K562 (cell line): Measurements from ENCODE around the gene RPS6KA6. TPM values are rescaled to one million over a fixed set of nuclear protein-coding genes. Genes with fewer than 3 reads are reported as not detected.

Source experiments
- ATAC-seq: fragments of 200-7000 bp; cut with Tn5 transposase; 3 replicates; pipeline ENCODE4 v1.9.1; 2020; ENCODE audit warnings: moderate library complexity
- BruUV-seq: library from RNA; stranded (reverse); fragments of 400-500 nt; replicated peaks from 2 replicates; lab custom pipeline; 2021; lab: Mats Ljungman, UMichigan
- CTCF ChIA-PET: fragments of 300-600 bp; formaldehyde crosslinking; extraction: SDS; loops from one replicate; lab custom pipeline; 2021; ENCODE audit warnings: low intra/inter-chr PET ratio; lab: Yijun Ruan, JAX
- POLR2A ChIA-PET: fragments of 300-600, 350-650 bp; sonication (Branson Sonifier 250); formaldehyde crosslinking; extraction: SDS; loops from one replicate; lab custom pipeline; 2021; ENCODE audit warnings: antibody characterized with exemption, inconsistent platforms; lab: Yijun Ruan, JAX
- DNase-seq, 4 experiments: peaks; one replicate each; pipeline versions ENCODE4 v3.0.0 to v3.0.0-alpha.2; 2011 to 2018; ENCODE audit warnings: low spot score in 3 of 4, mixed read lengths in 3 of 4; ENCODE audit errors: extremely low read depth in 1 of 4
- FAIRE-seq: peaks from 2 replicates; lab custom pipeline; 2011; peaks lifted over from hg19 to GRCh38; lab: Jason Lieb, UNC
- H2AFZ ChIP-seq: 2 replicates; pipeline ENCODE4 v1.6.0; 2011; ENCODE audit warnings: low read depth, low read length, control low read depth, inconsistent platforms
- H3K27ac ChIP-seq: fragments of 200-600 bp; 3 replicates; pipeline ENCODE4 v1.8.0; 2011; ENCODE audit warnings: low read depth, mild to moderate bottlenecking, control low read depth, inconsistent platforms, low read length, moderate library complexity, mixed read lengths; ENCODE audit errors: extremely low read depth
- H3K27me3 ChIP-seq, 2 experiments: fragments of 300-600 bp in 1 of 2; 2 replicates in 1 of 2; 3 replicates in 1 of 2; pipeline versions ENCODE4 v1.6.0 to v1.8.0; 2011; ENCODE audit warnings: inconsistent platforms in 2 of 2, low read length in 2 of 2, mild to moderate bottlenecking in 1 of 2, mixed read lengths in 1 of 2, moderate library complexity in 1 of 2; ENCODE audit not compliant: control insufficient read depth in 2 of 2, insufficient read depth in 2 of 2
- H3K36me3 ChIP-seq: fragments of 300-600 bp; 3 replicates; pipeline ENCODE4 v1.8.0; 2011; ENCODE audit warnings: mild to moderate bottlenecking, low read length, inconsistent platforms; ENCODE audit not compliant: control insufficient read depth, insufficient read depth
- H3K4me1 ChIP-seq, 2 experiments: fragments of 200-600 bp in 1 of 2; replicated peaks in 1 of 2; 2 replicates in 1 of 2; 3 replicates in 1 of 2; pipeline versions ENCODE4 v1.5.1 to v1.8.0; 2011; ENCODE audit warnings: inconsistent platforms in 2 of 2, low read length in 2 of 2, mild to moderate bottlenecking in 1 of 2, mixed read lengths in 1 of 2, moderate library complexity in 1 of 2; ENCODE audit not compliant: control insufficient read depth in 2 of 2, insufficient read depth in 2 of 2
- H3K4me2 ChIP-seq: 2 replicates; pipeline ENCODE4 v1.6.1; 2011; ENCODE audit warnings: low read length, control low read depth, inconsistent platforms, mixed read lengths; ENCODE audit not compliant: insufficient read depth
- H3K4me3 ChIP-seq: fragments of 200-600 bp; sonication (generic), shearing (Covaris generic); 2 replicates; pipeline ENCODE4 v1.5.1; 2016; ENCODE audit warnings: control low read depth, inconsistent platforms
- H3K79me2 ChIP-seq: fragments of 200-600 bp; 3 replicates; pipeline ENCODE4 v1.8.0; 2011; ENCODE audit warnings: low read length, inconsistent platforms; ENCODE audit not compliant: control insufficient read depth, insufficient read depth
- H3K9ac ChIP-seq, 2 experiments: 2 replicates each; pipeline versions ENCODE4 v1.6.0 to v1.6.1; 2011; ENCODE audit warnings: low read depth in 2 of 2, low read length in 2 of 2, control low read depth in 1 of 2, inconsistent platforms in 1 of 2, mild to moderate bottlenecking in 1 of 2, mixed read lengths in 1 of 2; ENCODE audit not compliant: insufficient read depth in 1 of 2
- H3K9me1 ChIP-seq: one replicate; pipeline ENCODE4 v1.6.0; 2011; ENCODE audit warnings: inconsistent platforms, mild to moderate bottlenecking, low read length, moderate library complexity; ENCODE audit not compliant: control insufficient read depth, insufficient read depth
- H3K9me3 ChIP-seq: replicated peaks from 2 replicates; pipeline ENCODE4 v1.5.1; 2011; ENCODE audit warnings: low read depth, low read length, inconsistent platforms; ENCODE audit not compliant: control insufficient read depth, insufficient read depth
- H4K20me1 ChIP-seq: replicated peaks from 2 replicates; pipeline ENCODE4 v1.6.1; 2011; ENCODE audit warnings: low read length, inconsistent platforms, mixed read lengths; ENCODE audit not compliant: control insufficient read depth, insufficient read depth
- ERF ChIP-seq: fragments of 450-650 bp; formaldehyde crosslinking; IDR thresholded peaks from 2 replicates; pipeline ENCODE4 v1.4.0; 2020; ENCODE audit warnings: mild to moderate bottlenecking, mixed read lengths
- FIP1L1 ChIP-seq: fragments of 200-400 bp; formaldehyde crosslinking; IDR thresholded peaks from 2 replicates; pipeline ENCODE4 v1.6.1; 2018; ENCODE audit warnings: mild to moderate bottlenecking, low read depth, low read length; ENCODE audit not compliant: poor library complexity, severe bottlenecking
- FOXP1 ChIP-seq: sonication (generic); formaldehyde crosslinking; IDR thresholded peaks from 2 replicates; pipeline ENCODE4 v1.8.0; 2022; ENCODE audit warnings: mild to moderate bottlenecking, missing genetic modification reagents
- HSF4 ChIP-seq: fragments of 250-450 bp; sonication (Bioruptor Pico); IDR thresholded peaks from 2 replicates; pipeline ENCODE4 v2.1.2; 2022; ENCODE audit warnings: mild to moderate bottlenecking, moderate library complexity, borderline replicate concordance
- IFI16 ChIP-seq: fragments of 250-450 bp; sonication (Bioruptor Pico); IDR thresholded peaks from 2 replicates; pipeline ENCODE4 v2.1.2; 2022; ENCODE audit warnings: mild to moderate bottlenecking, inconsistent platforms
- TEAD2 ChIP-seq: fragments of 450-650 bp; IDR thresholded peaks from 2 replicates; pipeline ENCODE4 v1.6.1; 2016; ENCODE audit warnings: missing genetic modification characterization, control low read depth, missing compliant biosample characterization
- THRAP3 ChIP-seq: fragments of 450-650 bp; IDR thresholded peaks from 2 replicates; pipeline ENCODE4 v1.6.1; 2016; ENCODE audit warnings: mild to moderate bottlenecking, inconsistent platforms, borderline replicate concordance
- ZNF239 ChIP-seq: fragments of 250-450 bp; sonication (Bioruptor Pico); IDR thresholded peaks from 2 replicates; pipeline ENCODE4 v1.4.0; 2020; ENCODE audit warnings: mild to moderate bottlenecking
- ZNF274 ChIP-seq: IDR thresholded peaks from 2 replicates; pipeline ENCODE4 v1.6.1; 2011; ENCODE audit warnings: low read depth, mild to moderate bottlenecking, low read length, moderate library complexity, borderline replicate concordance
- WGBS: fragments of 100-300 bp; shearing (Covaris generic); methylation state at CpG from one replicate; pipeline ENCODE4 v1.1.6; 2016; ENCODE audit warnings: low coverage, mixed read lengths; ENCODE audit not compliant: insufficient coverage; ENCODE audit errors: missing lambda C conversion rate; 5-methylcytosine and 5-hydroxymethylcytosine counted together
- in situ Hi-C: fragments of 300-500 bp; cut with MboI; formaldehyde crosslinking; loops from 4 replicates; pipeline ENCODE4 v1.15.0; 2018; ENCODE audit warnings: inconsistent platforms, mixed read lengths
- intact Hi-C: fragments of 100-400 bp; cut with micrococcal nuclease; formaldehyde crosslinking; loops from 2 replicates; pipeline ENCODE4 v1.14.2; 2022
- polyA plus RNA-seq, 8 experiments: library from polyadenylated mRNA; depleted of rRNA in 4 of 8; stranded (reverse) in 5 of 8; unstranded in 3 of 8; fragments of >200 nt; fragmentation: Nextera tagmentation in 2 of 8; fragmentation: Illumina TruSeq in 1 of 8; extraction: Ambion mirVana in 2 of 8; extraction: Trizol in 1 of 8; gene quantifications; 2 replicates each; pipeline versions ENCODE4 v1.2.1 to v1.2.3, GENCODE V29; 2011 to 2014; ENCODE audit warnings: inconsistent platforms in 1 of 8, missing spikeins in 1 of 8
- total RNA-seq, 7 experiments: library from RNA; depleted of rRNA in 6 of 7; stranded (reverse); fragments of >200 nt in 6 of 7; fragmentation: Illumina TruSeq in 2 of 7; extraction: Trizol in 2 of 7; gene quantifications; 2 replicates each; pipeline versions ENCODE4 v1.2.1 to v1.2.3, GENCODE V29; 2011 to 2021; ENCODE audit warnings: low replicate concordance in 1 of 7

Gene RPS6KA6
- total and polyA plus RNA-seq, 9 of the 15 experiments (the other 6 are each of a cell fraction or from before 2014, with no cell fraction given) = 0.11 TPM; not detected in 8

- no peaks in the 10 kb centered on the region for H3K4me1 ChIP-seq
- H3K27ac ChIP-seq = no peak overlapping the region
- no peaks in the 10 kb centered on the region for H3K9me1 ChIP-seq
- H2AFZ ChIP-seq = no peak overlapping the region
- ATAC-seq (no peak), FAIRE-seq (no peak), DNase-seq (no peak)
- no peaks in the 10 kb centered on the region for H3K27me3 ChIP-seq
- no peaks in the 10 kb centered on the region for H3K9me3 ChIP-seq
- in situ Hi-C loops (no loop called here), intact Hi-C loops (no loop called here)
- CTCF ChIA-PET = no interaction called here
- 0% methylated on average over 2 of the region's 2 CpGs for WGBS
- H3K79me2 ChIP-seq = no peaks in the 10 kb centered on the region
- no peak overlapping the region for H3K4me3 ChIP-seq
- H3K9ac ChIP-seq = no peak overlapping the region
- no TSS peak for BruUV-seq
- POLR2A ChIA-PET = no interaction called here
- TF ChIP-seq HSF4 (CRISPR knock-in tag) (no peak), FIP1L1 (no peak)
- no peaks in the 10 kb centered on the region for H4K20me1 ChIP-seq
- no peak overlapping the region for H3K4me2 ChIP-seq
- no peaks in the 10 kb centered on the region for H3K36me3 ChIP-seq
These were observed 55.0 kb downstream of the RPS6KA6 start for GRCh38 chrX:84133023-84133422.

- 0% methylated on average over 4 of the region's 4 CpGs for WGBS
- Histone ChIP-seq H3K4me3 (no peak overlapping the region), H3K79me2 (no peaks in the 10 kb centered on the region), H4K20me1 (no peaks in the 10 kb centered on the region), H3K4me1 (no peaks in the 10 kb centered on the region), H3K9me1 (no peaks in the 10 kb centered on the region), H3K4me2 (no peak overlapping the region), H3K9ac (no peak overlapping the region), H2AFZ (no peak overlapping the region), H3K27ac (no peak overlapping the region), H3K9me3 (no peaks in the 10 kb centered on the region), H3K27me3 (no peaks in the 10 kb centered on the region), H3K36me3 (no peaks in the 10 kb centered on the region)
- POLR2A ChIA-PET = no interaction called here
- in situ Hi-C loops (no loop called here), intact Hi-C loops (no loop called here)
- FAIRE-seq (no peak), ATAC-seq (no peak), DNase-seq (no peak)
- CTCF ChIA-PET = no interaction called here
- no TSS peak for BruUV-seq
- TF ChIP-seq FOXP1 = no peak
- TF ChIP-seq TEAD2 (tag) = no peak
- TF ChIP-seq ZNF239 (CRISPR knock-in tag) = no peak
- TF ChIP-seq ERF (CRISPR knock-in tag) = no peak
- no peak for TF ChIP-seq THRAP3
- TF ChIP-seq ZNF274 = no peak
- TF ChIP-seq IFI16 (CRISPR knock-in tag) = no peak
These were observed 64.4 kb downstream of the RPS6KA6 start for GRCh38 chrX:84123585-84123984.
